ENCODE measurements around the gene EEF2K.

The EEF2K gene

GRCh38 chr16:22323173-22323958 lies 117.3 kb downstream of the EEF2K start:
- no peak overlapping the region for H3K27ac ChIP-seq (ENCODE audit: insufficient read depth, low read depth, low read length, poor library complexity, severe bottlenecking)
- WGBS, 2 experiments = 90 to 94% methylated on average over 12 of the region's 12 CpGs
- H3K4me1 ChIP-seq (ENCODE audit: control insufficient read depth, insufficient read depth, low read length) = no peaks in the 10 kb centered on the region
- H3K4me3 ChIP-seq (ENCODE audit: insufficient read depth, low read depth, low read length) = no peak overlapping the region
- peaks cover 20% of the 10 kb centered on the region for H3K36me3 ChIP-seq (ENCODE audit: control insufficient read depth, insufficient read depth, low read length)
- H3K27me3 ChIP-seq (ENCODE audit: control insufficient read depth, insufficient read depth, low read length, poor library complexity, severe bottlenecking) = no peaks in the 10 kb centered on the region
- H3K9me3 ChIP-seq (ENCODE audit: control insufficient read depth, low read length) = no peaks in the 10 kb centered on the region

- H3K4me3 ChIP-seq (ENCODE audit: insufficient read depth, low read depth, low read length) = no peak overlapping the region
- peaks cover 19% of the 10 kb centered on the region for H3K36me3 ChIP-seq (ENCODE audit: control insufficient read depth, insufficient read depth, low read length)
- H3K4me1 ChIP-seq (ENCODE audit: control insufficient read depth, insufficient read depth, low read length) = no peaks in the 10 kb centered on the region
- no peaks in the 10 kb centered on the region for H3K27me3 ChIP-seq (ENCODE audit: control insufficient read depth, insufficient read depth, low read length, poor library complexity, severe bottlenecking)
- no peak overlapping the region for H3K27ac ChIP-seq (ENCODE audit: insufficient read depth, low read depth, low read length, poor library complexity, severe bottlenecking)
- H3K9me3 ChIP-seq (ENCODE audit: control insufficient read depth, low read length) = no peaks in the 10 kb centered on the region
- WGBS, 2 experiments = 95 to 96% methylated on average over 24 of the region's 24 CpGs
These were observed 118.1 kb downstream of the EEF2K start for GRCh38 chr16:22323959-22324786.

- H3K27ac ChIP-seq (ENCODE audit: insufficient read depth, low read depth, low read length, poor library complexity, severe bottlenecking) = no peak overlapping the region
- WGBS, 2 experiments = 94% methylated on average over 19 of the region's 19 CpGs
- H3K4me3 ChIP-seq (ENCODE audit: insufficient read depth, low read depth, low read length) = no peak overlapping the region
- no peaks in the 10 kb centered on the region for H3K9me3 ChIP-seq (ENCODE audit: control insufficient read depth, low read length)
- H3K4me1 ChIP-seq (ENCODE audit: control insufficient read depth, insufficient read depth, low read length) = no peaks in the 10 kb centered on the region
- peaks cover 15% of the 10 kb centered on the region for H3K36me3 ChIP-seq (ENCODE audit: control insufficient read depth, insufficient read depth, low read length)
- H3K27me3 ChIP-seq (ENCODE audit: control insufficient read depth, insufficient read depth, low read length, poor library complexity, severe bottlenecking) = no peaks in the 10 kb centered on the region
These were observed 118.9 kb downstream of the EEF2K start for GRCh38 chr16:22324787-22325597.

DNA sequence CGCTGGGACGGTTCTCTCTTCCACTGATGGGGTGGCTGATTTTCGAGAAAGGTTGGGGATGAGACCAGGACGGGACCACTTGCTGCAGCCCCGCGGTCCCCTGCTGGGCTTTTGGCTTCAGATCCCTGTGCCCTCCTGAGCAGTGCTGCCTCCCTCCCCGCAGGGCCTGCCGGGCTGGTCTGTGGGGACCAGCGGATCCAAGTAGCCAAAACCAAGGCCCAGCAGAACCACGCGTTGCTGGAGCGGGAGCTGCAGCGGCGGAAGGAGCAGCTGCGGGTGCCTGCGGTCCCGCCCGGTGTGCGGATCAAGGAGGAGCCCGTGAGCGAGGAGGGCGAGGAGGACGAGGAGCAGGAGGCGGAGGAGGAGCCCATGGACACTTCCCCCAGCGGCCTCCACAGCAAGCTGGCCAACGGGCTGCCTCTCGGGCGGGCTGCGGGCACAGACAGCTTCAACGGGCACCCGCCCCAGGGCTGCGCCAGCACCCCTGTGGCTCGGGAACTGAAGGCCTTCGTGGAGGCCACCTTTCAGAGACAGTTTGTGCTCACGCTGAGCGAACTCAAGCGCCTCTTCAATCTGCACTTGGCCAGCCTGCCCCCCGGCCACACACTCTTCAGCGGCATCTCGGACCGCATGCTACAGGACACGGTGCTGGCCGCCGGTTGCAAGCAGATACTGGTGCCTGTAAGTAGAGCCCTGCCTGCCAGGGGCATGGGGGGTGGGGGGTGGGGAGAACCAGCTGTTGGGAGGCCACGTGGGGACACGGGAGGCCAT lies 119.7 kb downstream of the EEF2K start:
- Histone ChIP-seq H3K27ac (ENCODE audit: insufficient read depth, low read depth, low read length, poor library complexity, severe bottlenecking) (no peak overlapping the region), H3K4me3 (ENCODE audit: insufficient read depth, low read depth, low read length) (no peak overlapping the region), H3K9me3 (ENCODE audit: control insufficient read depth, low read length) (no peaks in the 10 kb centered on the region), H3K36me3 (ENCODE audit: control insufficient read depth, insufficient read depth, low read length) (peaks cover 15% of the 10 kb centered on the region), H3K4me1 (ENCODE audit: control insufficient read depth, insufficient read depth, low read length) (no peaks in the 10 kb centered on the region), H3K27me3 (ENCODE audit: control insufficient read depth, insufficient read depth, low read length, poor library complexity, severe bottlenecking) (no peaks in the 10 kb centered on the region)
- WGBS, 2 experiments = 95% methylated on average over 46 of the region's 46 CpGs

DNA sequence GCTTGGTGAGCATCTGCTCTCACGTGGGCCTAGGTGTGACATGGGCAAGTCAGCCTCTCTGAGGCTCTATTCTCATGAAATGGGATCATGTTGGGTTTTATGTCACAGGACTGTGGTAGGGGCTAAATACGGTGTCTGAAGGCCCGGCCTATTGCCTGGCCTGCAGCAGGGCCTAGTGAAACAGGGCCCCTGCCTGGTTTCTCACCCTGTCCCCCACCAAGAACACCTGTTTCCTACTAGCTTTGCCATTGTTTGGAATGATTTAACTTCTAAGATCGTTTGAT lies 120.2 kb downstream of the EEF2K start:
- H3K4me3 ChIP-seq (ENCODE audit: insufficient read depth, low read depth, low read length) = no peak overlapping the region
- no peak overlapping the region for H3K27ac ChIP-seq (ENCODE audit: insufficient read depth, low read depth, low read length, poor library complexity, severe bottlenecking)
- no peaks in the 10 kb centered on the region for H3K9me3 ChIP-seq (ENCODE audit: control insufficient read depth, low read length)
- H3K27me3 ChIP-seq (ENCODE audit: control insufficient read depth, insufficient read depth, low read length, poor library complexity, severe bottlenecking) = no peaks in the 10 kb centered on the region
- H3K4me1 ChIP-seq (ENCODE audit: control insufficient read depth, insufficient read depth, low read length) = no peaks in the 10 kb centered on the region
- H3K36me3 ChIP-seq (ENCODE audit: control insufficient read depth, insufficient read depth, low read length) = peaks cover 18% of the 10 kb centered on the region
- 93% methylated on average over 4 of the region's 4 CpGs for WGBS, 2 experiments

GRCh38 chr16:22326771-22327445 lies 120.8 kb downstream of the EEF2K start:
- WGBS, 2 experiments = 95 to 96% methylated on average over 13 of the region's 13 CpGs
- Histone ChIP-seq H3K9me3 (ENCODE audit: control insufficient read depth, low read length) (no peaks in the 10 kb centered on the region), H3K4me1 (ENCODE audit: control insufficient read depth, insufficient read depth, low read length) (no peaks in the 10 kb centered on the region), H3K27ac (ENCODE audit: insufficient read depth, low read depth, low read length, poor library complexity, severe bottlenecking) (no peak overlapping the region), H3K27me3 (ENCODE audit: control insufficient read depth, insufficient read depth, low read length, poor library complexity, severe bottlenecking) (no peaks in the 10 kb centered on the region), H3K36me3 (ENCODE audit: control insufficient read depth, insufficient read depth, low read length) (peaks cover 24% of the 10 kb centered on the region), H3K4me3 (ENCODE audit: insufficient read depth, low read depth, low read length) (no peak overlapping the region)

- H3K36me3 ChIP-seq (ENCODE audit: control insufficient read depth, insufficient read depth, low read length) = peaks cover 28% of the 10 kb centered on the region
These were observed 121.3 kb downstream of the EEF2K start for GRCh38 chr16:22327446-22327775.

GRCh38 chr16:22328081-22328725 lies 122.1 kb downstream of the EEF2K start:
- peaks cover 28% of the 10 kb centered on the region for H3K36me3 ChIP-seq (ENCODE audit: control insufficient read depth, insufficient read depth, low read length)

More at GRCh38 chr16:22327446-22327775, 121.3 kb downstream of the EEF2K start:
- Histone ChIP-seq H3K27ac (ENCODE audit: insufficient read depth, low read depth, low read length, poor library complexity, severe bottlenecking) (no peak overlapping the region), H3K9me3 (ENCODE audit: control insufficient read depth, low read length) (no peaks in the 10 kb centered on the region), H3K4me3 (ENCODE audit: insufficient read depth, low read depth, low read length) (no peak overlapping the region), H3K4me1 (ENCODE audit: control insufficient read depth, insufficient read depth, low read length) (no peaks in the 10 kb centered on the region), H3K27me3 (ENCODE audit: control insufficient read depth, insufficient read depth, low read length, poor library complexity, severe bottlenecking) (no peaks in the 10 kb centered on the region)
- 95% methylated on average over 6 of the region's 6 CpGs for WGBS, 2 experiments

GRCh38 chr16:22329199-22329695 lies 123.2 kb downstream of the EEF2K start:
- Histone ChIP-seq H3K36me3 (ENCODE audit: control insufficient read depth, insufficient read depth, low read length) (peaks cover 36% of the 10 kb centered on the region), H3K27me3 (ENCODE audit: control insufficient read depth, insufficient read depth, low read length, poor library complexity, severe bottlenecking) (no peaks in the 10 kb centered on the region), H3K27ac (ENCODE audit: insufficient read depth, low read depth, low read length, poor library complexity, severe bottlenecking) (no peak overlapping the region), H3K4me3 (ENCODE audit: insufficient read depth, low read depth, low read length) (no peak overlapping the region), H3K9me3 (ENCODE audit: control insufficient read depth, low read length) (no peaks in the 10 kb centered on the region), H3K4me1 (ENCODE audit: control insufficient read depth, insufficient read depth, low read length) (no peaks in the 10 kb centered on the region)
- 95 to 96% methylated on average over 9 of the region's 9 CpGs for WGBS, 2 experiments

More at GRCh38 chr16:22328081-22328725, 122.1 kb downstream of the EEF2K start:
- WGBS, 2 experiments = 91 to 95% methylated on average over 10 of the region's 10 CpGs
- Histone ChIP-seq H3K9me3 (ENCODE audit: control insufficient read depth, low read length) (no peaks in the 10 kb centered on the region), H3K4me3 (ENCODE audit: insufficient read depth, low read depth, low read length) (no peak overlapping the region), H3K27me3 (ENCODE audit: control insufficient read depth, insufficient read depth, low read length, poor library complexity, severe bottlenecking) (no peaks in the 10 kb centered on the region), H3K27ac (ENCODE audit: insufficient read depth, low read depth, low read length, poor library complexity, severe bottlenecking) (no peak overlapping the region), H3K4me1 (ENCODE audit: control insufficient read depth, insufficient read depth, low read length) (no peaks in the 10 kb centered on the region)
